ENCODE data around the gene TIMM10B. TPM values are rescaled to one million over a fixed set of nuclear protein-coding genes. Genes with fewer than 3 reads are reported as not detected.

TIMM10B gene
- total and polyA plus RNA-seq, 2 of the 13 experiments (the other 11 are each of a cell fraction or from before 2014, with no cell fraction given): 34.9 to 39.5 TPM

DNA sequence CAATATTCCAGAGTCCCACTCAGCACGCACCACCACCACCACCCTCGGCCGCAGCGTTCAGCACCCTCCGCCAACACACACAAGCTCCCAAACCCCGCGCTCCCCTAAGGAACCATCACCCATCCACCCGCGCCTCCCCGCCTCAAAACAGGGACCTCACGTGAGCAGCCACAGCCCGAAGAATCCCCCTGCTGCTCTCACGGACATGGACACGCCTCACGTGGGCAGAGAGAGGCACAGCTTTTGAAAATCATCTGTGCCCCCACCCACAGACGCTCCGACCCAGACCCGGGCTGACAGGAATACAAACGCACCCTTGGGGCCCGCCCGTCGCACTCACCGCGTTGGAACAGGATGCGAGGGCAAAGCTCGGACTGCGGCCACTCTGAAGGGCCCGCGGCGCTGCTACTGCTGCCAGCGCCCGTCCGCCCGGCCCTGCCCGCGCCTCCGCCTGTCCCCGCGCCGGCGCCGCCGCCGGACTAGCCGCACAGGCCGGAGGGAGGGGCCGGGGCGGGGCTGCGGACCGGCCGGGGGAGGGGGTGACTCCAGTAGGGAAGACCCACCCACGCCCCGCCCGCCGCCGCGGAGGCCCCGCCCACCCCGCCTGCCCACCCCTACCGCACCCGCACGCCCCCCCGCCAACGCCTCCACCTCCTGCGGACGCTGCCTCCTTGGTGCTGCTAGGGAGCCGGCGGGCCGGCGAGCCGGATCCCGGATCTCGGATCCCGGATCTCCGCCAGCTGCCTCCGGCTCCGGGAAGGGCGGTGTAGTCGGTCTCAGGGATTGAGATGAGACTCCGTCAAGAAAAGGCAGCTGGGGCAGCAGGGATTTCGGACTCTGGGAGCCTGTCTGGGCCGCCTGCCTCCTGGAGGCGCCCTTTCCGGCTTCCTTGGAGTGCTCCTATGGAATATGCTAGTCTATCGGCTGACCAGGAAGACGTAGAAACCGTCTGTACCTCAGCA is 7.6 kb upstream of the TIMM10B start, which contains the start of gene TRIM3 (continued):
- TF ChIP-seq ZNF619 (CRISPR knock-in tag; IDR thresholded peaks at IDR 0.05) (no peak), AGO2 (optimal IDR thresholded peaks at IDR 0.05; ENCODE audit: low read depth, low read length) (peak; percentile 30), ZNF260 (CRISPR knock-in tag; IDR thresholded peaks at IDR 0.05; ENCODE audit: borderline replicate concordance, low read depth) (no peak), ELF1 (CRISPR knock-in tag; IDR thresholded peaks at IDR 0.05) (no peak), GABPB1 (CRISPR knock-in tag; IDR thresholded peaks at IDR 0.05) (peak; percentile 44; the same call in 1 of the 2 replicates), HIVEP1 (CRISPR knock-in tag; IDR thresholded peaks at IDR 0.05) (0 out of 2 replicates have a peak, but pooled peaks have one; percentile 40), SOX6 (IDR thresholded peaks at IDR 0.05) (no peak), SOX6 (CRISPR knock-in tag; IDR thresholded peaks at IDR 0.05) (peak; percentile 12; the same call in 1 of the 2 replicates), SP140L (CRISPR knock-in tag; IDR thresholded peaks at IDR 0.05; ENCODE audit: borderline replicate concordance) (no peak), SMAD3 (CRISPR knock-in tag; IDR thresholded peaks at IDR 0.05) (no peak), ZNF615 (CRISPR knock-in tag; IDR thresholded peaks at IDR 0.05; ENCODE audit: borderline replicate concordance) (no peak), ZSCAN9 (CRISPR knock-in tag; IDR thresholded peaks at IDR 0.05; ENCODE audit: borderline replicate concordance) (no peak)
- TF ChIP-seq, protein P1, sequence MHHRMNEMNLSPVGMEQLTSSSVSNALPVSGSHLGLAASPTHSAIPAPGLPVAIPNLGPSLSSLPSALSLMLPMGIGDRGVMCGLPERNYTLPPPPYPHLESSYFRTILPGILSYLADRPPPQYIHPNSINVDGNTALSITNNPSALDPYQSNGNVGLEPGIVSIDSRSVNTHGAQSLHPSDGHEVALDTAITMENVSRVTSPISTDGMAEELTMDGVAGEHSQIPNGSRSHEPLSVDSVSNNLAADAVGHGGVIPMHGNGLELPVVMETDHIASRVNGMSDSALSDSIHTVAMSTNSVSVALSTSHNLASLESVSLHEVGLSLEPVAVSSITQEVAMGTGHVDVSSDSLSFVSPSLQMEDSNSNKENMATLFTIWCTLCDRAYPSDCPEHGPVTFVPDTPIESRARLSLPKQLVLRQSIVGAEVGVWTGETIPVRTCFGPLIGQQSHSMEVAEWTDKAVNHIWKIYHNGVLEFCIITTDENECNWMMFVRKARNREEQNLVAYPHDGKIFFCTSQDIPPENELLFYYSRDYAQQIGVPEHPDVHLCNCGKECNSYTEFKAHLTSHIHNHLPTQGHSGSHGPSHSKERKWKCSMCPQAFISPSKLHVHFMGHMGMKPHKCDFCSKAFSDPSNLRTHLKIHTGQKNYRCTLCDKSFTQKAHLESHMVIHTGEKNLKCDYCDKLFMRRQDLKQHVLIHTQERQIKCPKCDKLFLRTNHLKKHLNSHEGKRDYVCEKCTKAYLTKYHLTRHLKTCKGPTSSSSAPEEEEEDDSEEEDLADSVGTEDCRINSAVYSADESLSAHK (CRISPR knock-in tag; IDR thresholded peaks at IDR 0.05; ENCODE audit: borderline replicate concordance): no peak
- TF ChIP-seq, protein P2, sequence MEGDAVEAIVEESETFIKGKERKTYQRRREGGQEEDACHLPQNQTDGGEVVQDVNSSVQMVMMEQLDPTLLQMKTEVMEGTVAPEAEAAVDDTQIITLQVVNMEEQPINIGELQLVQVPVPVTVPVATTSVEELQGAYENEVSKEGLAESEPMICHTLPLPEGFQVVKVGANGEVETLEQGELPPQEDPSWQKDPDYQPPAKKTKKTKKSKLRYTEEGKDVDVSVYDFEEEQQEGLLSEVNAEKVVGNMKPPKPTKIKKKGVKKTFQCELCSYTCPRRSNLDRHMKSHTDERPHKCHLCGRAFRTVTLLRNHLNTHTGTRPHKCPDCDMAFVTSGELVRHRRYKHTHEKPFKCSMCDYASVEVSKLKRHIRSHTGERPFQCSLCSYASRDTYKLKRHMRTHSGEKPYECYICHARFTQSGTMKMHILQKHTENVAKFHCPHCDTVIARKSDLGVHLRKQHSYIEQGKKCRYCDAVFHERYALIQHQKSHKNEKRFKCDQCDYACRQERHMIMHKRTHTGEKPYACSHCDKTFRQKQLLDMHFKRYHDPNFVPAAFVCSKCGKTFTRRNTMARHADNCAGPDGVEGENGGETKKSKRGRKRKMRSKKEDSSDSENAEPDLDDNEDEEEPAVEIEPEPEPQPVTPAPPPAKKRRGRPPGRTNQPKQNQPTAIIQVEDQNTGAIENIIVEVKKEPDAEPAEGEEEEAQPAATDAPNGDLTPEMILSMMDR (CRISPR knock-in tag; IDR thresholded peaks at IDR 0.05): peak; percentile 34
- TF ChIP-seq, protein P3, sequence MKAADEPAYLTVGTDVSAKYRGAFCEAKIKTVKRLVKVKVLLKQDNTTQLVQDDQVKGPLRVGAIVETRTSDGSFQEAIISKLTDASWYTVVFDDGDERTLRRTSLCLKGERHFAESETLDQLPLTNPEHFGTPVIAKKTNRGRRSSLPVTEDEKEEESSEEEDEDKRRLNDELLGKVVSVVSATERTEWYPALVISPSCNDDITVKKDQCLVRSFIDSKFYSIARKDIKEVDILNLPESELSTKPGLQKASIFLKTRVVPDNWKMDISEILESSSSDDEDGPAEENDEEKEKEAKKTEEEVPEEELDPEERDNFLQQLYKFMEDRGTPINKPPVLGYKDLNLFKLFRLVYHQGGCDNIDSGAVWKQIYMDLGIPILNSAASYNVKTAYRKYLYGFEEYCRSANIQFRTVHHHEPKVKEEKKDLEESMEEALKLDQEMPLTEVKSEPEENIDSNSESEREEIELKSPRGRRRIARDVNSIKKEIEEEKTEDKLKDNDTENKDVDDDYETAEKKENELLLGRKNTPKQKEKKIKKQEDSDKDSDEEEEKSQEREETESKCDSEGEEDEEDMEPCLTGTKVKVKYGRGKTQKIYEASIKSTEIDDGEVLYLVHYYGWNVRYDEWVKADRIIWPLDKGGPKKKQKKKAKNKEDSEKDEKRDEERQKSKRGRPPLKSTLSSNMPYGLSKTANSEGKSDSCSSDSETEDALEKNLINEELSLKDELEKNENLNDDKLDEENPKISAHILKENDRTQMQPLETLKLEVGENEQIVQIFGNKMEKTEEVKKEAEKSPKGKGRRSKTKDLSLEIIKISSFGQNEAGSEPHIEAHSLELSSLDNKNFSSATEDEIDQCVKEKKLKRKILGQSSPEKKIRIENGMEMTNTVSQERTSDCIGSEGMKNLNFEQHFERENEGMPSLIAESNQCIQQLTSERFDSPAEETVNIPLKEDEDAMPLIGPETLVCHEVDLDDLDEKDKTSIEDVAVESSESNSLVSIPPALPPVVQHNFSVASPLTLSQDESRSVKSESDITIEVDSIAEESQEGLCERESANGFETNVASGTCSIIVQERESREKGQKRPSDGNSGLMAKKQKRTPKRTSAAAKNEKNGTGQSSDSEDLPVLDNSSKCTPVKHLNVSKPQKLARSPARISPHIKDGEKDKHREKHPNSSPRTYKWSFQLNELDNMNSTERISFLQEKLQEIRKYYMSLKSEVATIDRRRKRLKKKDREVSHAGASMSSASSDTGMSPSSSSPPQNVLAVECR (CRISPR knock-in tag; IDR thresholded peaks at IDR 0.05; ENCODE audit: borderline replicate concordance): peak; percentile 34; the same call in 1 of the 2 replicates
- TF ChIP-seq, protein P4, sequence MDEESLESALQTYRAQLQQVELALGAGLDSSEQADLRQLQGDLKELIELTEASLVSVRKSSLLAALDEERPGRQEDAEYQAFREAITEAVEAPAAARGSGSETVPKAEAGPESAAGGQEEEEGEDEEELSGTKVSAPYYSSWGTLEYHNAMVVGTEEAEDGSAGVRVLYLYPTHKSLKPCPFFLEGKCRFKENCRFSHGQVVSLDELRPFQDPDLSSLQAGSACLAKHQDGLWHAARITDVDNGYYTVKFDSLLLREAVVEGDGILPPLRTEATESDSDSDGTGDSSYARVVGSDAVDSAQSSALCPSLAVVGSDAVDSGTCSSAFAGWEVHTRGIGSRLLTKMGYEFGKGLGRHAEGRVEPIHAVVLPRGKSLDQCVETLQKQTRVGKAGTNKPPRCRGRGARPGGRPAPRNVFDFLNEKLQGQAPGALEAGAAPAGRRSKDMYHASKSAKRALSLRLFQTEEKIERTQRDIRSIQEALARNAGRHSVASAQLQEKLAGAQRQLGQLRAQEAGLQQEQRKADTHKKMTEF (CRISPR knock-in tag; IDR thresholded peaks at IDR 0.05): 0 out of 2 replicates have a peak, but pooled peaks have one; percentile 11
- TF ChIP-seq, protein P5, sequence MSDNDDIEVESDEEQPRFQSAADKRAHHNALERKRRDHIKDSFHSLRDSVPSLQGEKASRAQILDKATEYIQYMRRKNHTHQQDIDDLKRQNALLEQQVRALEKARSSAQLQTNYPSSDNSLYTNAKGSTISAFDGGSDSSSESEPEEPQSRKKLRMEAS (IDR thresholded peaks at IDR 0.05): peak; percentile 35; the same call in 1 of the 2 replicates
